HG02840 (cell line): ENCODE data around the gene NRXN2.
"Not testable (repeated sequence)": the region's sequence is repeated elsewhere in the genome, so short reads cannot be mapped to it uniquely, and the experiment has no call there.

Experiments
- ATAC-seq: cut with Tn5 transposase; IDR thresholded peaks from one replicate; pipeline ENCODE4 v1.9.1; 2021; ENCODE audit warnings: mild to moderate bottlenecking, moderate library complexity, moderate number of reproducible peaks; ENCODE audit not compliant: unreplicated experiment, low FRiP score

NRXN2 gene

GRCh38 chr11:64711956-64712362 lies 11.0 kb downstream of the NRXN2 start:
- no peak for ATAC-seq

GRCh38 chr11:64711138-64711955 lies 11.7 kb downstream of the NRXN2 start:
- ATAC-seq: no peak

- no peak for ATAC-seq
Measured at GRCh38 chr11:64710418-64711137, 12.4 kb downstream of the NRXN2 start.

DNA sequence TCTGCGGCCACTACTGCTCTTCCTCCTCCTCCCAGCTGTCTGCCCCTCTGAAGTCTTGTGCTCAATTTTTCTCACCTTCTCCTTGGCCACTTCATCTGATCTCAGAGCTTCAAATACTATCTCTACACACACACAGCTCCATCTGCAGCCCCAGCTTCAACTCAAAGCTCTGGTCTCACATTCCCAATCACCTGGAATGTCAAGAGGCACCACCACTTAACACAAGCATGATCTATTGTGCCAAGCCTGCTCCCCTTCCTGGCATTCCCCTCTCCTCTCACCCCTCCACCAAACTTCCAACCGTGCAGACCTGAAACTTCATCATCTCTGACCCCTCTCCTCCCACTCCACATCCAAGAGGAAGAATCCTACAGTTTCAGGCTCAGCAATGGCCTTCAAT lies 17.5 kb downstream of the NRXN2 start:
- no peak for ATAC-seq

GRCh38 chr11:64703048-64703447 lies 19.9 kb downstream of the NRXN2 start:
- ATAC-seq: no peak

GRCh38 chr11:64701956-64702355 lies 21.0 kb downstream of the NRXN2 start:
- ATAC-seq: not testable (repeated sequence)

GRCh38 chr11:64698427-64698826 lies 24.6 kb downstream of the NRXN2 start:
- no peak for ATAC-seq

DNA sequence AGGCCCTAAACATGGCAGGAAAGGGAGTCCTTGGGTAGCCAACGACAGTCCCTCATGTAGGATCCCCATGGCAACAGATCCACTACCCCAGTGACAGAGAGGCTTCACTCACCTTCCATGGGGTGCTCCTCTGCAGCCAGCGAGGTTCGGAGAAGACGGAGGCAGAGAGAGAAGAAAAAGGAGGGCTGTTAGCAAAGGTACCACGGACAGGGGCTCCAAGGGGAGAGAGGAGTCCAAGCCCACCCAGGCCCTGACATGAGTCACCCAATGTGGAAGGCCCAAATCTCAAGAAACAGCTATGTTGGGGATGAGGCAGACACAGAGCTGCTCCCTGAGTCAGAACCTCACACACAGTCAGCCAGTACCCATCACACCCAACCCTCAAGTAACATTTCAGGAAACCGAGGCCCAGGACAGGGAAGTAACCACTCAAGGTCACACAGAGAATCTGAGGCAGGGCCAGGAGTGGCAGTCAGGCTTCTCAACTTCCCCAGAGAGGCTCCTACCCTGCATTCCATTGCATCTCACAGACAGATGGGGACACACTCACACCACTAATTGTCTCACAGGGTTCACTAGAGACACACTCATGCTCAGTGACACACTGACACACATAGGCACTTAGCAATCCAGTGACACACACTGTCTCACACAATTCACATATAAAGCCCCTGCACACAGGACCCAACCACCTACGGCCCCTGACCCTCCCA lies 25.2 kb downstream of the NRXN2 start:
- no peak for ATAC-seq

- ATAC-seq: no peak
Measured at GRCh38 chr11:64696045-64696444, 27.0 kb downstream of the NRXN2 start.

GRCh38 chr11:64695548-64695947 lies 27.4 kb downstream of the NRXN2 start:
- no peak for ATAC-seq

DNA sequence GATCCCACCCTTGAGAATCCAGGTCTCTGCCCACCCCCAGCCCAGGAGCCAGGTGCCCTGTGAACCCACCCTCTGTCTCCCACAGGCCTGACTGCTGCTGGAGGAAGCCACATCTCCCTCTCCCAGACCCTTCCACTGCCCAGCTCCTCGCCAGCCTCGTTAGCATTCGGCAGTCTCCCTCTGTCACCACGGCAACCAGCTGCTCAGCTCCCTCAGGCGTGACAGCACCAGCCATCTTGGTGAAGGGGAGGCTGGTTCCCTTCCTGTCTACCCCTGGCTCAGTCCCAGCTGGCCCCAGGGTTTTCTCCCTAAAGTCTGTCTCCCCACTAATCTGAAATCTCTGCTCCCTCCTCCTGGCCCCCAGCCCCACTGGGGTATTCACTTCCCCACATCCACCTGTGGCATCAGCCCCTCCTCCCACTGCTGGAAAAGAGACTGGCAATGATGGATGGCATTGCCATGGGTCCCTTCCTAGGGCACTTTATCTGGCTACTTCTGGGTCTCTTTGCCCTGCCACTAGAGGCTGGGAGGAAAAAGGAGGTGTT lies 28.1 kb downstream of the NRXN2 start:
- ATAC-seq: no peak

DNA sequence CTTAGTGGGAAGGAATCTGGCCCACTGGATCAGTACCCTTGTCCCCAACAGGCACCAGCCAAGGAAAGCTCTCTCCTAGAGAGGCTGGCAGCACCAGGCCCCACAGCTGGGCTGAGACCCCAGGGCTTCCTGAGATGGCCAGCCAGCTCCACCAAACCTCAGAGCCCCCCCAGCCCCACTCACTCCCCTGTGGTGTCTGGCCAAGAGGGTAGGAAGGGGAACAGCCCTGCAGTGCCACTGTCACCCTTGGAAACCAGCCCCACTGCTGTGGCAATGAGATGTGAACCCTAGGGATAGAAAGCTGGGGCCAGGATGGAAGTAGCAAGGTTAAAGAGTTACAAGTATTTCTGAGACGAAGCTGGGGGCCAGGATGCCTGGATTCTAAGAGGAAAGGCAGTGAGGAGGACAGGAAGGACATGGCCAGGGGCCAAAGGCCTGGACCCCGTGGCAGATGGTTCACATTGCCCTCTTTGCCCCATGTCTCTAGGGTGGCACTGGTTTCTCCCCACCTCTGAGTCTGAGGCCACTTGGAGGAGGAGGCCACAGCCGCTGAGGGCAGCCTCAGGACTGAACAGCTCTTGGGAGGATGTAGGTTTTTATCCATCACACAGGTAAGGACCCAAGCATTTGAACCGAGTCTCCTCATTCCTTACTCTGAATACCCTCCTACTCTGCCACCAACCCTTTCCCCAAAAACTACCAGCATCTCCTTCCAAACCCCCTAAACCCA lies 28.8 kb downstream of the NRXN2 start:
- ATAC-seq: no peak

DNA sequence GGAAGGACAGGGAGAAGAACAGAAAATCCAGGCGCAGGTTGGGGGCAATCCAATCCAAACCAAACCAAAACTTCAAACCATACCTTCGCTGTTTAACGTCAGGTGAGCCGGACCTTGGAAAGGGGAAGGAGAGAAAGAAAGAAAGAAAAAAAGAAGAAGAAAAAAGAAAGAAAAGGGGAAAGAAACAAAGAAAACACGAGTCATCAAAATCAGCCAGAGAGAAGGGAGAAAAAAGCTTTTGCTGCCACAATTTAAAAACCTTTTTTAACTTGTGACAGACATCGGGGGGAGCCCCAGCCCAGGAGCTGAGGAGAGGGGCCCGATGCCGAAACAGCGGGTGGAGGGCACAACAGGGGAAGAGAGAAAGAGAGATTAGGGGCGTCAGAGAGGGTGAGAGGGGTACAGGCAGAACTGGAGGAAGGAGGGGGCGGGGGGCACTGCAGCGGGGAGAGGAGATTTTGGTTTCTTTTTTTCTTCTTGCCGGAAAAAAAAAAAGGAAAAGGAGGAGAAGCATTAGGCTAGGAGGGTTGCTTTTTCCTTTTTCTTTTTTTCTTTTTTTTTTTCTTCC lies 30.1 kb downstream of the NRXN2 start:
- ATAC-seq: no peak

- ATAC-seq: no peak
Measured at GRCh38 chr11:64691543-64691942, 31.5 kb downstream of the NRXN2 start.

GRCh38 chr11:64690235-64690634 lies 32.8 kb downstream of the NRXN2 start:
- no peak for ATAC-seq

DNA sequence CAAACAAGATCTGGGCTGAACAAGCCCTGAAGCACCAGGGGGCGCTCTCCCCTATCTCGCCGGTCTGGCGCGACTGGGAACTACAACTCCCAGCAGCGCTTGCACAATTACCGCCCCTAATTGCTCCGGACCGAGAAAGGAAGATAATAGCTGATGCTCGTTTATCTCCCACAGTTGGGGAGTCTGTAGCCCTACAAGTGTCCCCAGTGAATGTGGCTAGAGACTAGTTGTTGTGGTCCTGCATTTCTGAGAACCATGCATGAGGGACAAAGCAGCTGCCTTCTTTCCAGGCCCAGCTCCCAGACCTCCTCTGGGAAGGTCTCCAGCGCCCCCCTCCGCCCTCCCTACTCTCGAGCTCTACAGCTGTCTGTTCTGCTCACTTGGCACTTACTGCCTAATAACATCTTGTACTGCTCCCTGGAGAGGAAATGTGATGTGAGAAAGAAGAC lies 34.4 kb downstream of the NRXN2 start:
- peak; percentile 75 for ATAC-seq

GRCh38 chr11:64687643-64688533 lies 35.1 kb downstream of the NRXN2 start:
- ATAC-seq: no peak

DNA sequence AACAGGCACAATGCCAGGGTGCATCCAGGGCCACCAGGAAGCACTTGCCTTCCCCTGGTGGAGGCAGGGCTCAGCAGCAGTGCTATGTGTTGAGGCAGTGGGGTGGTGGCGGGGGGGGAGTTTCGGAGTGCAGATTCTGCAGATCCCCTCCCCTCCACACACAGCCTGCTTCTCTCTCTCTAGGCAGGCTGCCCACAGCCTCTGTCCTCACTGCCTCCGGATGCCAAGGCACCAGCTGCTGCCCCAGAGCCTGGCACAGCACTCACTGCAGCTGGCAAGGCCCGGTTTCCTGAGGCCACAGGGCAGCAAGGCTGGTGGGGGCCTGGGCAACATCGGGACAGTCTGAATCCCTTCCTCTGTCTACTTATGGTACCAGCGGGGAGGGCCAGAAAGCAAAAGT lies 35.8 kb downstream of the NRXN2 start:
- no peak for ATAC-seq
